A673 (cell line): Measurements from ENCODE around the gene KCNJ9. TPM values are rescaled to one million over a fixed set of nuclear protein-coding genes. Genes with fewer than 3 reads are reported as not detected.

Source experiments
- BruUV-seq: library from RNA; stranded (reverse); fragments of 400-500 nt; replicated peaks from 2 replicates; lab custom pipeline; 2021; lab: Mats Ljungman, UMichigan
- CTCF ChIA-PET: fragments of 300-600 bp; sonication (Branson Sonifier 250); formaldehyde crosslinking; loops from one replicate; lab custom pipeline; 2022; ENCODE audit warnings: antibody characterized with exemption; lab: Charles Lee
- POLR2A ChIA-PET: fragments of 300-600 bp; sonication (Branson Sonifier 250); formaldehyde crosslinking; loops from one replicate; lab custom pipeline; 2022; ENCODE audit warnings: antibody characterized with exemption; ENCODE audit not compliant: low non-redundant PET; lab: Charles Lee
- DNase-seq: peaks from one replicate; pipeline ENCODE4 v3.0.0-alpha.2; 2015; ENCODE audit warnings: low spot score
- H3K27ac ChIP-seq: fragments of 200-600 bp; sonication (generic); 2 replicates; pipeline ENCODE4 v1.5.1; 2016; ENCODE audit warnings: mixed run types, low read depth, mild to moderate bottlenecking, mixed read lengths, antibody characterized with exemption, low read length; ENCODE audit not compliant: poor library complexity, severe bottlenecking
- H3K27me3 ChIP-seq: fragments of 200-600 bp; sonication (generic); replicated peaks from 2 replicates; pipeline ENCODE4 v1.6.1; 2017; ENCODE audit warnings: mixed run types, low read depth, mild to moderate bottlenecking, mixed read lengths, antibody characterized with exemption, low read length; ENCODE audit not compliant: insufficient read depth, poor library complexity
- H3K36me3 ChIP-seq: fragments of 200-600 bp; sonication (generic); 2 replicates; pipeline ENCODE4 v1.6.1; 2016; ENCODE audit warnings: mixed run types, mild to moderate bottlenecking, mixed read lengths, antibody characterized with exemption, low read length; ENCODE audit not compliant: insufficient read depth, poor library complexity, severe bottlenecking
- H3K4me1 ChIP-seq: fragments of 200-600 bp; sonication (generic); 2 replicates; pipeline ENCODE4 v1.6.1; 2017; ENCODE audit warnings: mixed run types, mild to moderate bottlenecking, mixed read lengths, antibody characterized with exemption, low read length; ENCODE audit not compliant: insufficient read depth, poor library complexity, severe bottlenecking
- H3K4me3 ChIP-seq: fragments of 200-600 bp; sonication (generic); 2 replicates; pipeline ENCODE4 v1.5.1; 2016; ENCODE audit warnings: low read depth, mixed run types, mild to moderate bottlenecking, mixed read lengths, low read length; ENCODE audit not compliant: poor library complexity, severe bottlenecking
- H3K9me3 ChIP-seq: fragments of 200-600 bp; sonication (generic); 2 replicates; pipeline ENCODE4 v1.6.1; 2016; ENCODE audit warnings: mixed run types, low read depth, mild to moderate bottlenecking, mixed read lengths, antibody characterized with exemption, low read length; ENCODE audit not compliant: poor library complexity, severe bottlenecking
- CTCF ChIP-seq: fragments of 300-800, 200-600 bp; sonication (generic); conservative IDR thresholded peaks from 2 replicates; pipeline ENCODE4 v1.5.1; 2017; ENCODE audit warnings: low read depth, mild to moderate bottlenecking, antibody characterized with exemption, low read length, moderate library complexity, mixed read lengths
- EZH2 ChIP-seq: fragments of 200-600 bp; sonication (generic); IDR thresholded peaks from 2 replicates; pipeline ENCODE4 v1.6.1; 2017; ENCODE audit warnings: borderline replicate concordance, low read depth, mild to moderate bottlenecking, mixed read lengths, antibody characterized with exemption, low read length; ENCODE audit not compliant: poor library complexity, severe bottlenecking
- intact Hi-C: fragments of 100-400 bp; cut with micrococcal nuclease; formaldehyde crosslinking; loops from one replicate; pipeline ENCODE4 v1.10.0; 2022; ENCODE audit not compliant: unreplicated experiment
- total RNA-seq: library from RNA; stranded (reverse); gene quantifications from 2 replicates; pipeline ENCODE4 v1.2.3, GENCODE V29; 2021

The KCNJ9 gene
- total RNA-seq, 1 experiment from 2014 or later, result not detected

- Histone ChIP-seq H3K4me3 (no peak overlapping the region), H3K27me3 (peaks cover 4% of the 10 kb centered on the region), H3K36me3 (no peaks in the 10 kb centered on the region), H3K9me3 (no peaks in the 10 kb centered on the region), H3K4me1 (no peaks in the 10 kb centered on the region), H3K27ac (no peak overlapping the region)
- no peak for TF ChIP-seq EZH2
- no peak for TF ChIP-seq CTCF
- CTCF ChIA-PET, result no interaction called here
- no peak for DNase-seq
- POLR2A ChIA-PET, result no interaction called here
- BruUV-seq, result no TSS peak
- intact Hi-C loops, result no loop called here
These were observed 19.2 kb upstream of the KCNJ9 start for GRCh38 chr1:160062230-160062532.

GRCh38 chr1:160063176-160063575 is 18.2 kb upstream of the KCNJ9 start:
- H3K36me3 ChIP-seq, result no peaks in the 10 kb centered on the region
- ChIA-PET POLR2A (no interaction called here), CTCF (interaction anchor here (0.7 to 1.2 kb wide), 2 partner anchors 15 to 22 kb away, joined by 3 read pairs; no protein-coding TSS in a partner anchor)
- no peak for TF ChIP-seq EZH2
- no peak for TF ChIP-seq CTCF
- no peaks in the 10 kb centered on the region for H3K9me3 ChIP-seq
- no peak overlapping the region for H3K4me3 ChIP-seq
- intact Hi-C loops, result no loop called here
- H3K27me3 ChIP-seq, result peaks cover 4% of the 10 kb centered on the region
- DNase-seq, result no peak
- H3K4me1 ChIP-seq, result no peaks in the 10 kb centered on the region
- no peak overlapping the region for H3K27ac ChIP-seq
- BruUV-seq, result no TSS peak

- POLR2A ChIA-PET, result no interaction called here
- no peak for DNase-seq
- Histone ChIP-seq H3K9me3 (no peaks in the 10 kb centered on the region), H3K4me1 (no peaks in the 10 kb centered on the region), H3K4me3 (no peak overlapping the region), H3K36me3 (no peaks in the 10 kb centered on the region), H3K27ac (no peak overlapping the region), H3K27me3 (peaks cover 4% of the 10 kb centered on the region)
- TF ChIP-seq CTCF, result no peak
- no peak for TF ChIP-seq EZH2
- intact Hi-C loops, result no loop called here
- CTCF ChIA-PET, result interaction anchor here (1.2 kb wide), 1 partner anchor 21 kb away, joined by 3 read pairs; no protein-coding TSS in a partner anchor
- BruUV-seq, result no TSS peak
These were observed 17.2 kb upstream of the KCNJ9 start for GRCh38 chr1:160064164-160064563.
